Activated T-helper 2 cell treated with anti-CD3 and anti-CD28 coated beads, Interferon-gamma antibody, Interleukin-2, Interleukin-4, amounts not matched to agents 10 μg/mL and 5 μg/mL and 100 μg/mL, durations not matched to agents 14 hours and 24 hours and 36 hours (primary cell): ENCODE data around the gene NDUFA8. TPM values are rescaled to one million over a fixed set of nuclear protein-coding genes. Genes with fewer than 3 reads are reported as not detected.
A peak's percentile ranks its signal among the peaks of the same experiment; 100 is the strongest.

Experiments
- DNase-seq: peaks from one replicate; pipeline ENCODE4 v3.0.0; 2021; ENCODE audit warnings: low spot score
- H3K27ac Mint-ChIP-seq: one replicate; pipeline ENCODE4 v1.8.0; 2021; ENCODE audit warnings: mixed read lengths
- H3K27me3 Mint-ChIP-seq: one replicate; pipeline ENCODE4 v1.8.0; 2021; ENCODE audit warnings: low read depth, mixed read lengths
- H3K36me3 Mint-ChIP-seq: one replicate; pipeline ENCODE4 v1.8.0; 2021; ENCODE audit warnings: low read depth, mixed read lengths
- H3K4me1 Mint-ChIP-seq: one replicate; pipeline ENCODE4 v1.8.0; 2021; ENCODE audit warnings: low read depth, mixed read lengths
- H3K4me3 Mint-ChIP-seq: one replicate; pipeline ENCODE4 v1.8.0; 2021; ENCODE audit warnings: low read depth, mild to moderate bottlenecking, moderate library complexity, mixed read lengths
- H3K9me3 Mint-ChIP-seq: one replicate; pipeline ENCODE4 v1.8.0; 2021; ENCODE audit warnings: mixed read lengths
- intact Hi-C: fragments of 100-400 bp; cut with micrococcal nuclease; formaldehyde crosslinking; loops from one replicate; pipeline ENCODE4 v1.15.1; 2023
- total RNA-seq: library from RNA; stranded (reverse); gene quantifications from 2 replicates; pipeline ENCODE4 v1.2.3, GENCODE V29; 2022

NDUFA8 gene
- total RNA-seq, 1 donor from 2014 or later, result 48.7 TPM

GRCh38 chr9:122129969-122130368, 29.6 kb downstream of the NDUFA8 start:
- no peak for DNase-seq
- Mint-ChIP-seq H3K4me3 (no peak overlapping the region), H3K4me1 (peaks cover 5% of the 10 kb centered on the region), H3K27ac (no peak overlapping the region), H3K36me3 (no peaks in the 10 kb centered on the region), H3K9me3 (no peaks in the 10 kb centered on the region), H3K27me3 (peaks cover 29% of the 10 kb centered on the region)
- intact Hi-C loops, result no loop called here

GRCh38 chr9:122128969-122129343, 30.6 kb downstream of the NDUFA8 start:
- H3K36me3 Mint-ChIP-seq, result no peaks in the 10 kb centered on the region
- intact Hi-C loops, result no loop called here

GRCh38 chr9:122128007-122128968, 31.3 kb downstream of the NDUFA8 start:
- Mint-ChIP-seq H3K27me3 (peaks cover 34% of the 10 kb centered on the region), H3K27ac (no peak overlapping the region), H3K4me1 (peaks cover 5% of the 10 kb centered on the region), H3K36me3 (no peaks in the 10 kb centered on the region), H3K9me3 (no peaks in the 10 kb centered on the region), H3K4me3 (no peak overlapping the region)
- DNase-seq, result no peak
- intact Hi-C loops, result no loop called here

More at GRCh38 chr9:122128969-122129343, 30.6 kb downstream of the NDUFA8 start:
- Mint-ChIP-seq H3K27ac (no peak overlapping the region), H3K9me3 (no peaks in the 10 kb centered on the region), H3K4me1 (peaks cover 5% of the 10 kb centered on the region), H3K4me3 (no peak overlapping the region), H3K27me3 (peaks cover 34% of the 10 kb centered on the region)
- no peak for DNase-seq

GRCh38 chr9:122127396-122127798, 32.2 kb downstream of the NDUFA8 start:
- DNase-seq, result no peak
- Mint-ChIP-seq H3K4me1 (peaks cover 7% of the 10 kb centered on the region), H3K4me3 (no peak overlapping the region), H3K27ac (no peak overlapping the region), H3K36me3 (no peaks in the 10 kb centered on the region), H3K9me3 (no peaks in the 10 kb centered on the region), H3K27me3 (peaks cover 36% of the 10 kb centered on the region)
- intact Hi-C loops, result loop anchor here (2.0 kb wide), 1 partner anchor 31 kb away; the partner anchor contains the start of genes MORN5 and NDUFA8

GRCh38 chr9:122126331-122127261, 33.0 kb downstream of the NDUFA8 start:
- Mint-ChIP-seq H3K4me3 (peak overlapping the region; percentile 9), H3K4me1 (peaks cover 7% of the 10 kb centered on the region), H3K36me3 (no peaks in the 10 kb centered on the region), H3K27ac (no peak overlapping the region), H3K9me3 (no peaks in the 10 kb centered on the region), H3K27me3 (peaks cover 33% of the 10 kb centered on the region)
- no peak for DNase-seq
- intact Hi-C loops, result loop anchor here (2.0 kb wide), 1 partner anchor 32 kb away; the partner anchor contains the start of genes MORN5 and NDUFA8

- no peak overlapping the region for H3K4me3 Mint-ChIP-seq
- no peaks in the 10 kb centered on the region for H3K9me3 Mint-ChIP-seq
- no peak for DNase-seq
- H3K36me3 Mint-ChIP-seq, result no peaks in the 10 kb centered on the region
- peaks cover 7% of the 10 kb centered on the region for H3K4me1 Mint-ChIP-seq
- no peak overlapping the region for H3K27ac Mint-ChIP-seq
- intact Hi-C loops, result loop anchor here (1.0 to 2.0 kb wide), 3 partner anchors 33 to 328 kb away; partner anchors contain the start of genes MORN5 and NDUFA8
- H3K27me3 Mint-ChIP-seq, result peaks cover 30% of the 10 kb centered on the region
Measured at GRCh38 chr9:122125509-122126330, 33.9 kb downstream of the NDUFA8 start.

- no peaks in the 10 kb centered on the region for H3K36me3 Mint-ChIP-seq
- H3K27me3 Mint-ChIP-seq, result peaks cover 30% of the 10 kb centered on the region
- DNase-seq, result peak; percentile 63
- no peak overlapping the region for H3K4me3 Mint-ChIP-seq
- intact Hi-C loops, result loop anchor here (1.0 kb wide), 2 partner anchors 225 to 328 kb away; no protein-coding TSS in a partner anchor
- H3K27ac Mint-ChIP-seq, result no peak overlapping the region
- H3K9me3 Mint-ChIP-seq, result no peaks in the 10 kb centered on the region
- H3K4me1 Mint-ChIP-seq, result peaks cover 7% of the 10 kb centered on the region
Measured at GRCh38 chr9:122125158-122125508, 34.4 kb downstream of the NDUFA8 start.

- H3K9me3 Mint-ChIP-seq, result no peaks in the 10 kb centered on the region
- intact Hi-C loops, result no loop called here
- peaks cover 30% of the 10 kb centered on the region for H3K27me3 Mint-ChIP-seq
- no peak overlapping the region for H3K4me3 Mint-ChIP-seq
- H3K4me1 Mint-ChIP-seq, result peaks cover 7% of the 10 kb centered on the region
- H3K27ac Mint-ChIP-seq, result no peak overlapping the region
- no peaks in the 10 kb centered on the region for H3K36me3 Mint-ChIP-seq
- DNase-seq, result no peak
Measured at GRCh38 chr9:122124528-122124927, 35.1 kb downstream of the NDUFA8 start.

- Mint-ChIP-seq H3K27ac (no peak overlapping the region), H3K27me3 (peaks cover 30% of the 10 kb centered on the region), H3K4me3 (no peak overlapping the region), H3K4me1 (peaks cover 7% of the 10 kb centered on the region), H3K36me3 (no peaks in the 10 kb centered on the region), H3K9me3 (no peaks in the 10 kb centered on the region)
- intact Hi-C loops, result no loop called here
- no peak for DNase-seq
Measured at GRCh38 chr9:122124048-122124447, 35.5 kb downstream of the NDUFA8 start.

- H3K4me3 Mint-ChIP-seq, result no peak overlapping the region
- H3K27ac Mint-ChIP-seq, result no peak overlapping the region
- peaks cover 7% of the 10 kb centered on the region for H3K4me1 Mint-ChIP-seq
- no peaks in the 10 kb centered on the region for H3K9me3 Mint-ChIP-seq
- intact Hi-C loops, result loop anchor here (1.0 kb wide), 1 partner anchor 24 kb away; no protein-coding TSS in a partner anchor
- H3K27me3 Mint-ChIP-seq, result peaks cover 30% of the 10 kb centered on the region
- H3K36me3 Mint-ChIP-seq, result no peaks in the 10 kb centered on the region
- DNase-seq, result peak; percentile 55
Measured at GRCh38 chr9:122122903-122123632, 36.5 kb downstream of the NDUFA8 start.

- Mint-ChIP-seq H3K4me3 (no peak overlapping the region), H3K4me1 (peaks cover 7% of the 10 kb centered on the region)
Measured at GRCh38 chr9:122122468-122122867, 37.1 kb downstream of the NDUFA8 start.

More at GRCh38 chr9:122122468-122122867, 37.1 kb downstream of the NDUFA8 start:
- DNase-seq, result no peak
- intact Hi-C loops, result no loop called here
- Mint-ChIP-seq H3K27me3 (peaks cover 28% of the 10 kb centered on the region), H3K9me3 (no peaks in the 10 kb centered on the region), H3K27ac (no peak overlapping the region), H3K36me3 (no peaks in the 10 kb centered on the region)
